PC-3 (cell line): ENCODE results near the gene VPS18.

Experiments
- CTCF ChIP-seq: fragments of 300-600 bp; sonication (generic); conservative IDR thresholded peaks from 2 replicates; pipeline ENCODE4 v1.5.1; 2017; ENCODE audit warnings: antibody characterized with exemption, low read depth, mild to moderate bottlenecking, low read length
- EZH2 ChIP-seq: fragments of 300-600 bp; sonication (generic); IDR thresholded peaks from one replicate; pipeline ENCODE4 v1.6.1; 2017; ENCODE audit warnings: antibody characterized with exemption, mild to moderate bottlenecking, low read length; ENCODE audit not compliant: unreplicated experiment

GRCh38 chr15:40872791-40873693 is 21.2 kb upstream of the VPS18 start:
- TF ChIP-seq EZH2, result no peak
- no peak for TF ChIP-seq CTCF
